AML-193 (cell line): ENCODE data around the gene RNF169.

ENCODE experiments used
- DNase-seq, 2 experiments: peaks; one replicate each; lab custom pipeline; 2025; lab: John Stamatoyannopoulos, UW

RNF169 gene

GRCh38 chr11:74770456-74770855, 21.8 kb downstream of the RNF169 start:
- DNase-seq = no peak

GRCh38 chr11:74771139-74771538, 22.5 kb downstream of the RNF169 start:
- no peak for DNase-seq

GRCh38 chr11:74773476-74773875, 24.8 kb downstream of the RNF169 start:
- DNase-seq = no peak

- no peak for DNase-seq
These were observed 27.1 kb downstream of the RNF169 start for GRCh38 chr11:74775762-74776161.

- no peak for DNase-seq
These were observed 27.9 kb downstream of the RNF169 start for GRCh38 chr11:74776546-74776945.

GRCh38 chr11:74777038-74777437, 28.4 kb downstream of the RNF169 start:
- no peak for DNase-seq

- no peak for DNase-seq
These were observed 29.2 kb downstream of the RNF169 start for GRCh38 chr11:74777877-74778276.

GRCh38 chr11:74778581-74778980, 29.9 kb downstream of the RNF169 start:
- DNase-seq = no peak

GRCh38 chr11:74780248-74781005, 31.8 kb downstream of the RNF169 start:
- DNase-seq = no peak

GRCh38 chr11:74783241-74783871, 34.7 kb downstream of the RNF169 start:
- DNase-seq = peak; percentile 94 to 95

GRCh38 chr11:74784234-74784633, 35.6 kb downstream of the RNF169 start:
- no peak for DNase-seq

- DNase-seq = no peak
These were observed 36.1 kb downstream of the RNF169 start for GRCh38 chr11:74784726-74785125.

- no peak for DNase-seq
These were observed 37.9 kb downstream of the RNF169 start for GRCh38 chr11:74786574-74786973.

- no peak for DNase-seq
These were observed 42.9 kb downstream of the RNF169 start for GRCh38 chr11:74791333-74792100.

- no peak for DNase-seq
These were observed 57.6 kb downstream of the RNF169 start for GRCh38 chr11:74806267-74806666.

- DNase-seq = no peak
These were observed 61.2 kb downstream of the RNF169 start for GRCh38 chr11:74809801-74810200.

- DNase-seq = no peak
These were observed 67.3 kb downstream of the RNF169 start for GRCh38 chr11:74815966-74816365.

- DNase-seq = no peak
These were observed 68.0 kb downstream of the RNF169 start for GRCh38 chr11:74816664-74817063.

GRCh38 chr11:74818283-74818946, 69.8 kb downstream of the RNF169 start:
- DNase-seq = no peak

- no peak for DNase-seq
These were observed 70.8 kb downstream of the RNF169 start for GRCh38 chr11:74819400-74819799.

GRCh38 chr11:74820763-74821162, 72.1 kb downstream of the RNF169 start:
- no peak for DNase-seq

- no peak for DNase-seq
These were observed 73.5 kb downstream of the RNF169 start for GRCh38 chr11:74822170-74822569.
